SW 1271 (cell line): ENCODE results near the gene SLC5A2.
"Not testable (repeated sequence)": the region's sequence is repeated elsewhere in the genome, so short reads cannot be mapped to it uniquely, and the experiment has no call there.

Source experiments
- DNase-seq, 2 experiments: peaks; one replicate each; lab custom pipeline; 2025; lab: John Stamatoyannopoulos, UW

The SLC5A2 gene

GRCh38 chr16:31498493-31498892 lies 15.6 kb downstream of the SLC5A2 start:
- DNase-seq, result no peak

- DNase-seq, result no peak
These were observed 17.0 kb downstream of the SLC5A2 start for GRCh38 chr16:31499928-31500327.

- no peak for DNase-seq
These were observed 18.5 kb downstream of the SLC5A2 start for GRCh38 chr16:31501226-31501965.

GRCh38 chr16:31501966-31502348 lies 19.0 kb downstream of the SLC5A2 start:
- DNase-seq, result no peak

GRCh38 chr16:31502981-31503380 lies 20.1 kb downstream of the SLC5A2 start:
- DNase-seq, result no peak

- not testable (repeated sequence) for DNase-seq
These were observed 20.6 kb downstream of the SLC5A2 start for GRCh38 chr16:31503555-31503954.

- DNase-seq, result no peak
These were observed 21.2 kb downstream of the SLC5A2 start for GRCh38 chr16:31504159-31504558.

- no peak for DNase-seq
These were observed 22.6 kb downstream of the SLC5A2 start for GRCh38 chr16:31505483-31505882.

- DNase-seq, result no peak
These were observed 24.6 kb downstream of the SLC5A2 start for GRCh38 chr16:31507617-31507928.

GRCh38 chr16:31507929-31508705 lies 25.2 kb downstream of the SLC5A2 start, which contains the start of gene RUSF1:
Gene RUSF1 (minus strand): TSS chr16:31508391. CDS start chr16:31508373, 18 bp downstream.
- peak; percentile 40 to 76 for DNase-seq

GRCh38 chr16:31508706-31509195 lies 25.8 kb downstream of the SLC5A2 start:
- DNase-seq, result peak in 1 of 2 experiments; percentile 26

- no peak for DNase-seq
These were observed 30.2 kb downstream of the SLC5A2 start for GRCh38 chr16:31513126-31513525.

- no peak for DNase-seq
These were observed 31.0 kb downstream of the SLC5A2 start for GRCh38 chr16:31513884-31514283.

- DNase-seq, result no peak
These were observed 35.0 kb downstream of the SLC5A2 start for GRCh38 chr16:31517800-31518402.

GRCh38 chr16:31519759-31520431 lies 37.0 kb downstream of the SLC5A2 start:
- DNase-seq, result no peak

- no peak for DNase-seq
These were observed 38.4 kb downstream of the SLC5A2 start for GRCh38 chr16:31521368-31521767.

GRCh38 chr16:31522071-31522470 lies 39.1 kb downstream of the SLC5A2 start:
- no peak for DNase-seq

- DNase-seq, result not testable (repeated sequence)
These were observed 40.8 kb downstream of the SLC5A2 start for GRCh38 chr16:31523768-31524167.

- DNase-seq, result no peak
These were observed 42.2 kb downstream of the SLC5A2 start for GRCh38 chr16:31525113-31525512.

- DNase-seq, result no peak
These were observed 44.9 kb downstream of the SLC5A2 start, which contains the start of gene AHSP for GRCh38 chr16:31527734-31528274. Gene AHSP (plus strand): TSS chr16:31527900. CDS start chr16:31528140, 240 bp downstream.

GRCh38 chr16:31528523-31529107 lies 45.7 kb downstream of the SLC5A2 start:
- no peak for DNase-seq
